OCI-LY1 (cell line): ENCODE data around the gene TOM1L2.

Experiments used
- EZH2 ChIP-seq: fragments of 200-600 bp; sonication (generic), shearing (Covaris generic); IDR thresholded peaks from 2 replicates; pipeline ENCODE4 v1.8.0; 2017; ENCODE audit warnings: borderline replicate concordance, mixed run types, mild to moderate bottlenecking, antibody characterized with exemption, low read length, moderate library complexity, mixed read lengths
- TF ChIP-seq, protein P1 (sequence below): fragments of 200-600 bp; sonication (generic), shearing (Covaris generic); IDR thresholded peaks from 2 replicates; pipeline ENCODE4 v1.5.1; 2017; ENCODE audit warnings: mild to moderate bottlenecking, antibody characterized with exemption, low read length, moderate library complexity, mixed read lengths

DNA sequence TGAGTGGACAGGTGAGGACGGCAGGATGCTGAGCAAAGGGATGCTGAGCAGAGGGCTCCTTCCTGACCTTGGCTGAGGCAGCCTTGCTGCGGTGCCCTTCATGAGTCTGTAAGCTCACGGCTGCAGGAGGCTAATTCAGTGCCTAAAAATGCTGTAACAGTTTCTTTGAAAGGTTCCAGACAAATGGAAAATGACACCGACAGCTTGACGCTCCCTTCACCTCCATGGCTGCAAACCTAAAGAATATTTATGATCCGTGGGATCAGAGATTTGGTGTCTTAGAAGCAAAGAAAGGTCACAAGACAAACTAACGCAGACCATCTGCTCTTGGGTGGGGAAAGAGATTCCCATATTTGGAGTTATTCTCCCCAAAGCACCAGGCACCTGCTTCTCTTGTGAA lies 28.0 kb downstream of the TOM1L2 start:
- TF ChIP-seq, protein P1, sequence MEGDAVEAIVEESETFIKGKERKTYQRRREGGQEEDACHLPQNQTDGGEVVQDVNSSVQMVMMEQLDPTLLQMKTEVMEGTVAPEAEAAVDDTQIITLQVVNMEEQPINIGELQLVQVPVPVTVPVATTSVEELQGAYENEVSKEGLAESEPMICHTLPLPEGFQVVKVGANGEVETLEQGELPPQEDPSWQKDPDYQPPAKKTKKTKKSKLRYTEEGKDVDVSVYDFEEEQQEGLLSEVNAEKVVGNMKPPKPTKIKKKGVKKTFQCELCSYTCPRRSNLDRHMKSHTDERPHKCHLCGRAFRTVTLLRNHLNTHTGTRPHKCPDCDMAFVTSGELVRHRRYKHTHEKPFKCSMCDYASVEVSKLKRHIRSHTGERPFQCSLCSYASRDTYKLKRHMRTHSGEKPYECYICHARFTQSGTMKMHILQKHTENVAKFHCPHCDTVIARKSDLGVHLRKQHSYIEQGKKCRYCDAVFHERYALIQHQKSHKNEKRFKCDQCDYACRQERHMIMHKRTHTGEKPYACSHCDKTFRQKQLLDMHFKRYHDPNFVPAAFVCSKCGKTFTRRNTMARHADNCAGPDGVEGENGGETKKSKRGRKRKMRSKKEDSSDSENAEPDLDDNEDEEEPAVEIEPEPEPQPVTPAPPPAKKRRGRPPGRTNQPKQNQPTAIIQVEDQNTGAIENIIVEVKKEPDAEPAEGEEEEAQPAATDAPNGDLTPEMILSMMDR = no peak
- TF ChIP-seq EZH2 = no peak
